NAMALWA (cell line): ENCODE measurements around the gene NUTM2E.
"Not testable (repeated sequence)": the region's sequence is repeated elsewhere in the genome, so short reads cannot be mapped to it uniquely, and the experiment has no call there.

Source experiments
- DNase-seq: peaks from one replicate; pipeline ENCODE4 v3.0.0-alpha.2; 2015; ENCODE audit warnings: low spot score

NUTM2E gene

GRCh38 chr10:79866903-79867551 lies 40.5 kb downstream of the NUTM2E start:
- DNase-seq: not testable (repeated sequence)

- peak; percentile 0 for DNase-seq
Observed at GRCh38 chr10:79868023-79868422, 41.5 kb downstream of the NUTM2E start.

- DNase-seq: not testable (repeated sequence)
Observed at GRCh38 chr10:79869439-79870097, 43.0 kb downstream of the NUTM2E start.

- not testable (repeated sequence) for DNase-seq
Observed at GRCh38 chr10:79871729-79872128, 45.2 kb downstream of the NUTM2E start.
